Choroid plexus epithelial cell (primary cell): ENCODE results near the gene CD38.
"Not testable (repeated sequence)": the region's sequence is repeated elsewhere in the genome, so short reads cannot be mapped to it uniquely, and the experiment has no call there.

ENCODE experiments used
- DNase-seq: peaks from one replicate; pipeline ENCODE4 v3.0.0-alpha.2; 2010; ENCODE audit warnings: low read depth
- H3K4me3 ChIP-seq: 2 replicates; pipeline ENCODE4 v1.5.1; 2011; ENCODE audit warnings: low read depth, mild to moderate bottlenecking, control low read depth, low read length, moderate library complexity
- CTCF ChIP-seq: conservative IDR thresholded peaks from 2 replicates; pipeline ENCODE4 v1.5.1; 2011; ENCODE audit warnings: low read depth, mild to moderate bottlenecking, control low read depth, inconsistent platforms, low read length, moderate library complexity

CD38 gene

GRCh38 chr4:15778289-15779241 lies at the start of gene CD38:
Gene CD38 (plus strand): TSS chr4:15778328. CDS start chr4:15778415, 87 bp downstream.
- peak within 1 kb of the TSS; percentile 68 for H3K4me3 ChIP-seq
- peak; percentile 53 for DNase-seq
- no peak for TF ChIP-seq CTCF

- TF ChIP-seq CTCF = peak; percentile 76
- H3K4me3 ChIP-seq = no peak overlapping the region
- DNase-seq = peak; percentile 74
Observed at GRCh38 chr4:15729910-15730533, 48.1 kb upstream of the CD38 start.

GRCh38 chr4:15733061-15733460 lies 45.1 kb upstream of the CD38 start:
- DNase-seq, H3K4me3 ChIP-seq: not testable (repeated sequence)

- no peak overlapping the region for H3K4me3 ChIP-seq
- no peak for DNase-seq
- TF ChIP-seq CTCF = no peak
Observed at GRCh38 chr4:15735536-15735935, 42.6 kb upstream of the CD38 start.

- TF ChIP-seq CTCF = no peak
- no peak for DNase-seq
- no peak overlapping the region for H3K4me3 ChIP-seq
Observed at GRCh38 chr4:15736514-15737050, 41.5 kb upstream of the CD38 start.

GRCh38 chr4:15737255-15737654 lies 40.9 kb upstream of the CD38 start:
- H3K4me3 ChIP-seq = no peak overlapping the region
- TF ChIP-seq CTCF = peak; percentile 4
- no peak for DNase-seq

GRCh38 chr4:15738877-15739276 lies 39.3 kb upstream of the CD38 start:
- TF ChIP-seq CTCF = no peak
- H3K4me3 ChIP-seq = no peak overlapping the region
- peak; percentile 51 for DNase-seq
